Activated CD4-positive, alpha-beta T cell treated with anti-CD3 and anti-CD28 coated beads, Interleukin-2, amount 50 U/mL, for 16 hours (primary cell): ENCODE data around the gene SEMA4D.
"Not testable (repeated sequence)": the region's sequence is repeated elsewhere in the genome, so short reads cannot be mapped to it uniquely, and the experiment has no call there.

Source experiments
- DNase-seq: peaks from one replicate; pipeline ENCODE4 v3.0.0-alpha.2; 2020

The SEMA4D gene

GRCh38 chr9:89480825-89481537 is 16.9 kb downstream of the SEMA4D start:
- DNase-seq: peak; percentile 61

GRCh38 chr9:89480372-89480771 is 17.5 kb downstream of the SEMA4D start:
- DNase-seq: not testable (repeated sequence)

GRCh38 chr9:89479669-89480011 is 18.3 kb downstream of the SEMA4D start:
- peak; percentile 79 for DNase-seq

- peak; percentile 84 for DNase-seq
These were observed 18.9 kb downstream of the SEMA4D start for GRCh38 chr9:89478821-89479668.

GRCh38 chr9:89477811-89478630 is 19.9 kb downstream of the SEMA4D start:
- DNase-seq: peak; percentile 84

- peak; percentile 52 for DNase-seq
These were observed 20.5 kb downstream of the SEMA4D start for GRCh38 chr9:89477384-89477783.

GRCh38 chr9:89476546-89476945 is 21.4 kb downstream of the SEMA4D start:
- DNase-seq: no peak

DNA sequence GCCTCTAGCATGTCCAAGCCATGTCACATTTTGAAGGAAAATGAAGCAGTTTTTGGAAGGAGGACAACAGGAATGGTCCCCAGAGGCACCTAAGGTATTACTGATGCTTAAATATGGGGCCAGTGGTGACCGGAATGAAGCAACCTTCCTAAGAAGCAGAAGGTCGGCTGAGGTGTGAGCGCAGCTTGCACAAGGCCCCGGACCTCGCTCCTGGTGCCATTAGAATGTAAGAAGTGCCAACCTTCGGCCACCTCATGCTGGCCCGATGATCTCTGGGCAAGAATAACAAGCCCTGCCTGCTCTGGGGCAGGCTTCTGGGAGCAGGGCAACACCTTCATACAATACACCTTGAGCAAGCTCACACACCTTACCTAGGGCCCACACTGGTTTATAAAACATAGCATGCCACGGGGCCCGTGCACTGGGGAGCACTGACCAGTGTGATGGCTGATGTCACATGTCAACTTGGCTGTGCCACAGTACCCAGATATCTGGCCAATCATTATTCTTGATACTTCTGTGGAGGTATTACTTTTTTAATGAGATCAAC is 21.9 kb downstream of the SEMA4D start:
- DNase-seq: no peak

GRCh38 chr9:89474939-89475338 is 23.0 kb downstream of the SEMA4D start:
- DNase-seq: no peak

- no peak for DNase-seq
These were observed 24.0 kb downstream of the SEMA4D start for GRCh38 chr9:89473762-89474469.

DNA sequence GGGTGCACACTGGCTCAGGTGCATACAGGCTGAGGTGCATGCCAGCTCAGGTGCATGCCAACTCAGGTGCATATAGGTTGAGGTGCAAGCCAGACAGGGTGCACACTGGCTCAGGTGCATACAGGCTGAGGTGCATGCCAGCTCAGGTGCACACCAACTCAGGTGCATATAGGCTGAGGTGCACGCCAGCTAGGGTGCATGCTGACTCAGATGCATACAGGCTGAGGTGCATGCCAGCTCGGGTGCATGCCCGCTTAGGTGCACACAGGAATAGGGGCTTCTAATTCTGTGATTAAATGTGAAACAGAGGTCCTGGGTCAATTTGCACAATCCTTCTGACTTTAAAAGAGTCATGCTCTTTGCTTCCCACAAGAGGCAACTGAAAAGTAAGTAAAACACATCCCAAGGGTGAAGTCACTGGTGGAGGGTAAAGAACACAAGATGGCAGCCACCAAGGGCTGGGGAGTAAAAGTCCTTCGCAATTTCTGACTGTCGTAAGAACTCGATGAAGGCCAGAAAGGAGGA is 26.1 kb downstream of the SEMA4D start:
- DNase-seq: peak; percentile 73

DNA sequence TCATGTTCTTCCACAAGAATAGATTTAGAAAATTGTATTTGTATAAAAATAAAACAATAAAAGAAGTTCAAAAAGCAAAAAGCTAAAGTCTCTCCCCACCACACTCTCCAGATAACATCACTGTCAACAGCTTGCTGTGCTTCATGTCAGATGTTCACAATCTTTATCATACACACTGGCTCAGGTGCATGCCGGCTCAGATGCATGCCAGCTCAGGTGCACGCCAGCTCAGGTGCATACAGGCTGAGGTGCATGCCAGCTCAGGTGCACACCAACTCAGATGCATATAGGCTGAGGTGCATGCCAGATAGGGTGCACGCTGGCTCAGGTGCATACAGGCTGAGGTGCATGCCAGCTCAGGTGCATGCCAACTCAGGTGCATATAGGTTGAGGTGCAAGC is 26.5 kb downstream of the SEMA4D start:
- DNase-seq: no peak

DNA sequence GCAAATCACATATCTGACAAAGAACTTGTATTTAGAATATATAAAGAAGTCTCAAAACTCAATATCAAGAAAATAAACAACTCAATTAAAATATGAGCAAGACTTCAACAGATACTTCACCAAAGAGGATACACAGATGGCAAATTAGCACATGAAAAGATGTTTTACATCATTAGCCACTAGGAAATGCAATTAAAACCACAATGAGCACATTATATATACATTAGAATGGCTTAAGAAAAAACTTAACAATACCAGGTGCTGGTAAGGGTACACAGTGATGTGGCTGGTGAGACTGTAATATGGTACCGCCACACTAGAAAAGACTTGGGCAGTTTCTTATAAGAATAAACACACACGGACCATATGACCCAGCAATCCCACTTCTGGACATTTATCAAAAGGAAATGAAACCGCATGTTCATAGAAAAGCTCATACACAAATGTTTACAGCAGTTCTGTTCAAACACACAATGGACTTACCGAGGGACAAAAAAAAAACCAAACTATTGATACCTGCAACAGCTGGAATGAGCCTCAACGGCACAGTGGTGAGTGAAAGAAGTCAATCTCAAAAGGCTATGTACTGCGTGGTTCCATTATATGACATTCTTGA is 27.6 kb downstream of the SEMA4D start:
- no peak for DNase-seq

DNA sequence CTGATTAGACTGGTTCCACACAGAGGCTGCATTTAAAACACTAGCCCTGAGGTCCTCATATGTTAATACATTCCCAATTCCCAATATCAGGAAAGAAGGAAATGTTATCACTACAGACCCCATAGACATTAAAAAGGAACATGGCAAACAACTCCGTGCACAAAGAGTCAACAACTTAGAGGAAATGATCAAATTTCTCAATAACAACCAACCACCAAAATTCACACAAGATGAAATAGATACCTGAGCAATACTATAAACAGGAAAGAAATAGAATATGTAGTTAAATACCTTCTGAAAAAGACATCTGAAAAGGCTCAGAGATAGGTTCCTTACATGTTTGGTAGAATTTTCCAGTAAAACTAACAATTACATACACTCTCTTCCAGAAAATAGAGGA is 28.9 kb downstream of the SEMA4D start:
- no peak for DNase-seq

DNA sequence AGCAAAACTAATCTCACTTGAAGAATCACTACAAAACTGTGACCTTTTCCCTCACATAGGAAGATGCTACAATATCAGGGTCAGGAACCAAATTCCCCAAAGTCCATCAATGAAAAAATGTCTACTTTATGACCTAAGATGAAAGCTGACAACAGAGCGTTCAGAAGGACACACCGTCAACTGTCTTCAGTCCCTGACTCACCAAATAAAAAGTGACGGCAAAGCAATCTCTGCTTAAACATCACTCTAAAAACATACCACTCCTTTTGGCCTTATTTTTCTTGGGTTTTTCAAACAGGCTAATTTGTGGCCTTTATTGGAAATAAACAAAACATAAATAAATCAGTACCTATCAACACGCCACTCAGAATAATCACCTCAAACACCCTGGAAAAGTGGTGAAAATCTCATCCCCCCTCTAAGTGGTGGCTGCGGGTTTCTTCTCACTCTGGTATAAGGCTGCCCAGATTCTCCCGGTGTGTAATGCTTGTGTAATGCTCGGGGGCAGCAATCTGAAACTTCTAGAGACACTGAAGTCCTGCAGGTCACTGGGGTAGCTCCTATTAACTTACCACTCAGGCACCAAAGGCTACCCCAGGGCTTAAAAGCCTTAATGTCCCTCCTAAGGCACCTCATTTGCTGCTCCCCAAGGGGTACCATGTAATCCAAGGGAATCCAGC is 29.5 kb downstream of the SEMA4D start:
- DNase-seq: no peak

GRCh38 chr9:89467278-89467625 is 30.7 kb downstream of the SEMA4D start:
- no peak for DNase-seq

- DNase-seq: peak; percentile 81
These were observed 31.2 kb downstream of the SEMA4D start for GRCh38 chr9:89466451-89467277.

GRCh38 chr9:89465726-89466308 is 32.1 kb downstream of the SEMA4D start:
- no peak for DNase-seq

DNA sequence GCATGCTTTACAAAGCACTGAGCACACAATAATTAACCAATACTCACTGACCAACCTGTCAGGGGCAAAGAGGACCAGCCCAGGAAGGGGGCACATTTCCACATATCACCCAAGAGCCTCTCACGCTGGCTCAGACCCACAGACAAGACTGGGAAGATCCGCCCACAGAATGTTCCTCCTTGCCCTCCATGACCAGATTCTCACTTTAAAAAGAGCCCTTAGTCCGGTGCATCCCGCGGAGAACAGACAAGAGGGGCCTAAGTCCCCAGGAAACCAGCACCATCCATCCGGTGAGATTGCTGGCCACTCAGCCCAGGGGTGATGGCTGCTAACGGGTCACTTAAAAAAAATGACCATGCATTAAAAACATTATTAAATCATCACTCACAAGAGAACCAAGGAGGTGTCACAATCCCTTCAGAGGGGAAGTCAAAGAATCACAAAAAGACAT is 32.9 kb downstream of the SEMA4D start:
- DNase-seq: no peak
